ENCODE results near the gene DLX3.

DLX3 gene

GRCh38 chr17:50023520-50023919 is 28.5 kb upstream of the DLX3 start:
- DNase-seq = no peak

DNA sequence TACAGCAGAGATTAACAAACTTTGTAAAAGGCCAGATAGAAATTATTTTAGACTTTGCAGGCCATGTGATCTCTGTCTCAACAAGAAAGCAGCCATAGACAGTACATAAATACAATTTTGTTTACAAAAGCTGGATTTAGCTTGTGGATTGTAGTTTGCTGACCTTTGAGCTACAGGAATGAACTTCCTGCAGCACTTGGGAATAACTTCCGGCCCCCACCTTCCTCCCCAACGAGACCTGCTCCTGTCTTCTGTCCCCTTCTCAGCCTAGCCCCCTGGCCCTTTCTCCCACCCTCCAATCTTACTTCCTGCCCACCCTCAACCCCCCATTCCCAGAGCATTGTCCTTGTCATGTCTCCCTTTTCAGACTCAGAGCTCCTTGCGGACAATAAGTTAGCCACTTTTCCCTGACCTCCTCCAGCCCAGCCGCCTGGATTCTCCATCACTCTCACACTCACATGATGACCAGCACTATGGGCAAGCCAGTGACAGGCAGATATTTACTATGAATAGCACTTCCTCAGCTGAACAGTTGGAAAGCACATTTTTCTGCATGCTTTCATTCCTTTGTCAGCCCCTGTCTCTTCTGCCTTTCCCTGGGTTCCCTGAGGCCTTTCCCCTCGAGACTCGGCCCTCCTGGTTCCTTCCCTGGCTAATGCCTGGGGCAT is 27.6 kb upstream of the DLX3 start:
- DNase-seq = no peak

- DNase-seq = no peak
Observed at GRCh38 chr17:50021681-50022370, 26.8 kb upstream of the DLX3 start.

DNA sequence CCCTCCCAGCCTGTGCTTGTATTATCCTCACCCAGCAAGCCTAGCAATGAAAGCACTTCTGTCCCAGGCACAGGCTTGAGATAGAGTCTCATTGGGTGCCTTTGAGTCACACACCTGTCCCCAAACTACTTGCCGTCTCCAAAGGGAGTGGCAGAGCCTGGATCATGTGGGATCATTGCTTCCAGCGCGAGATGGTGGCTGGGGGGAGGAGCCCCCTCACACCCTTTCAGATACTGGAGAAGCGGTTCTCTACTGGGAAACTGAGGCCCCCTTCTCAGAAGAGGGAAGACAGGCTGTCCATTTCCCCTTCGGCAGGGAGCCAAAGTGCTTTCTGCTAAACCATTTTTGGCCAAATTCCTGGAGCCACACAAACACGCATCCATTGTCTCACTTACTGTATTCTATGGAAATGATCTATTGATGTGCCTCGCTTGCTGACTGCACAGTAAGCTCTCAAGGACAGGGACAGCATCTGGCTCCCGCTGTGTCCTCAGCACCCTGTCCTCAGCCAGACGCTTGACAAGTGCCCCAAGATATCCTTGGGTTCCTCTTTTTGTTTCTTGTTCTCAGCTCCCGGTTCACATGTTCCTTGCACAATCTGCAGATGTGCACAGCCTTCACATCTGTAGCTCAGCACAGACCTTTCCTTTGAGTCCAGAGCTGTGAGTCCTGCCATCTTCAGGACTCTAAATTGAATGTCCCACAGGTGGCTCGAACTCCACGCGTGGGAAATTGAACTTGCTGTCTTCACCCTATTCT is 26.0 kb upstream of the DLX3 start:
- DNase-seq = no peak

GRCh38 chr17:50018909-50019308 is 23.9 kb upstream of the DLX3 start:
- no peak for DNase-seq

GRCh38 chr17:50015146-50015545 is 20.1 kb upstream of the DLX3 start:
- no peak for DNase-seq

GRCh38 chr17:50014471-50015088 is 19.6 kb upstream of the DLX3 start:
- no peak for DNase-seq

- DNase-seq = no peak
Observed at GRCh38 chr17:50013079-50013478, 18.1 kb upstream of the DLX3 start.

- no peak for DNase-seq
Observed at GRCh38 chr17:50009282-50009681, 14.3 kb upstream of the DLX3 start.

- no peak for DNase-seq
Observed at GRCh38 chr17:50003911-50004310, 8.9 kb upstream of the DLX3 start.

DNA sequence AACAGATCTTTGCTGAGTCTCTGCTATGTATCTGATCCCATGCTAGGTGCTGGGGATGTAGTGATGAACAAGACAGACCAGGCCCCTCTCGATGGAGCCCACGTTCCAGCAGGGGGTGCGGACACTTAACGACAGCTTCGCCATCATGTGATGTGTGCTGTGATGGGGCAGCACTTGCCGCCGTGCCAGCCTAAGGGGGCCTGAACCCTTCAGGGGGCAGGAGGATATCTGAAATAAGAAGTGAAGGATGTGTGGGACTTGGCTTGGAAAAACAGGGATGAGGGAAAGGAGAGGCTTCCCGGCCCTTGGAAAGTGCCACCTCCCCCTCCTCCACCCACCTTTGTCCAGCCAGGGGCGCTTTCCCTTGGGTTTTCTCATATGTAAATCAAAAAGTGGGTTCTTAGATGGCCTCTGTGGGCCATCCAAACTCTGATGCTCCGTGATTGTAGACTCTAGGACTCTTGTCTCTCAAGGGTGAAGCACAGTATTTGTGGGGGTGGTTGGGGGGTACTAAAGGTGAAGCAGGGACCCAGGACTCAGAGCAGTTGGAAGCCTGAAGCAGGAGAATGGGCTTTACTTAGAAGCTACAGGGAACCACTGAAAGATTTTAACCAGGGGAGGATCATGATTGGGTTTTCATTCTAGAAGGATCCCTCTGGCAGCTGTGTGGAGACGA is 4.0 kb upstream of the DLX3 start:
- no peak for DNase-seq

DNA sequence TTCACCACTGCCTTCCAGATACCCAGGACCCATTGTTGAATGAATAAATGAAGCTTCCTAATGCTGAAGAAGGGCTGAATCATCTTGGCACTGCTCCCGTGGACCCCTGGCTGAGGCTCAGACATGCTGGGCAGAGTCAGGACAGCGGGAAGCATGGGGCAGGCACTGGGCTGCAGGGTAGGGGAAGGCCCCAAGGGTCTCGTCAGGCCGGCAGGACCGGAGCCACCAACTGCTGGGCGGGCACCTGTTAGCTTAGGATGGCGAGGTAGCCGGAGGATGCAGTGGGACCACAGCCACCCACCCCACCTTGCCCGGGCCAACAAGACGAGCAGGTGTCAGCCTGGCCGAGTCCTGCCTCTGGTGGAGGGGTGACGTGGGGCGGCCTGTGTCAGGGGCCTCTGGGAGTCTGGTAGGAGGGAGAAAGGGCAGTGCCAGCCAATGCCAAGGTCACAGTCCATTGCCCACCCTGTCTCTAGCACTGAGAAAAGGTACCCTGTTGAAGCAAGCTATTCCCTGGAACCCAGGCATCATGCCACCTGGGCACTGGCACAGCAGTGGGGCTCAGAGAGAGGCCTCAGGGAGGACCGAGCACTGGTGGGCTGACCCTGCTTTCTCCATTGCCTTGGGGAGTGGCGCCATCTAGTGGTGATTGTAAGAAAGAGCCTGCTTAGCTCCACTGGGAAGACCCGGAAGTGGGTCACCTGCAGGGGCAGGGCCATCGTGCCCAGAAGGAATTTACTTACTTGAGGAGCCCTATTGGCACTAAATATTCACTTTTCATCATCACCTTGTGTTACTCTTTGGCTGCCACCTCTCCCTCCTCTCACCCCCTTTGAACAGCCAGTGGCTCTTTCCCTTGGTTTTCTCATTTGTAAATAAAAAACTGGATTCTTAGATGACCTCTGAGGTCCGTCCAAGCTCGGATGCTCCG is 3.0 kb upstream of the DLX3 start:
- DNase-seq = no peak

- no peak for DNase-seq
Observed at GRCh38 chr17:49997301-49997650, 2.3 kb upstream of the DLX3 start.

DNA sequence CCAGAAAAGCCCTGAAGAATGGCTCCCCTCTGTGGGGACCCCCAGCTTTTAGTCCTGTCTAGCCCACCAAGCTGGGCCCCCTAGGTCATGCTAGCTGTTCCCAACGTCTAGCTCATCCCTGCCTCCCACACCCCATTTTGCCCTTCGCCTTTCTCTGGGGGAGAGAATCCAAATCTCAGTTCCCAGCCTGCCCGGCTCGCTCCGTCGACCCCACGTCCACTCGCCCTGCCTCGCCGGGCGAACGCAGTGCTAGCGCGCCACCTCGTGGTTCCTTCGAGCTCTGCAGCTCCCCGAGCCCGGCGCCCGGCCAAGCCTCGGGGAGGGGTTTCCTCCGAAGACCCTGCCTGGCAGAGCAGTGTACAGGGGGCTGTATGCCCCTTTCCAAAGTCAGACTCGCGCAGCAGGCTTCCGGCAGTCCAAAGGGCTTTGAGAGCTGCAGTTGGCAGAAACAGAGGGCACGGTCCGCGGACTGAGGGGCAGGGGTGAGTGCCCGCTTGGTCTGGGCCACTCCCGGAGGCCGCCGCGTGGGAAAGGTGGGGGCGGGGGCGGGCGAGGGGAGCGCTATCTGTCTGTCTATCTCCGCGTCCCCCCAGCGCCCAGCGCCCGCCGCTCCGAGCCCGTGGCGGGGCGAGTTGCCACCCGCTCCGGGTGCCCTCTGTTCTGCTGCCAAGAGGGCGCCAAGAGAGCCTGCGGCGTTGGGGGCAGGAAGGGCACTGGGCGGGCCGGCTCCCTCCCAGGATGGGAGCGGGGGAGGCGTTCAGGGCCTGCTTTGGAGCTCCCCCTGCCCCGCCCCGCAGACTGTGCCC is 1.7 kb upstream of the DLX3 start:
- DNase-seq = no peak

DNA sequence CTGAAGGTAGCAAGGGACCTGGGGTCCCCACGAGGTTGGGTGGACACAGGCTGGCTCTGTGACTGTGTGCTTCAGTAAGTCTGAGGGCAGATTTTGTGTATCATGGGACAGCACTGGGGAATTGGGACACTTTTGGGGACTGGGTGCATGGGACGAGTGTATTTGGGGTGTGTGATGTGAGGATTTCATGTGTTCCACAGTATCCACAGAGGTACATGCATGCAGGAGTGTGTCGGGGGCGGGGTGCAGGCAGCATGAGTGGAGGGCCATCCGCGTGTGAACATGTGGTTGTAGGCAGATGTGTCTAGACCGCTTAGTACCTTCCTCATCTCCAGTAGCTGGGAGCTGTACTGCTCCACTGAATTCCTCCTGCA is 1.1 kb upstream of the DLX3 start:
- no peak for DNase-seq

DNA sequence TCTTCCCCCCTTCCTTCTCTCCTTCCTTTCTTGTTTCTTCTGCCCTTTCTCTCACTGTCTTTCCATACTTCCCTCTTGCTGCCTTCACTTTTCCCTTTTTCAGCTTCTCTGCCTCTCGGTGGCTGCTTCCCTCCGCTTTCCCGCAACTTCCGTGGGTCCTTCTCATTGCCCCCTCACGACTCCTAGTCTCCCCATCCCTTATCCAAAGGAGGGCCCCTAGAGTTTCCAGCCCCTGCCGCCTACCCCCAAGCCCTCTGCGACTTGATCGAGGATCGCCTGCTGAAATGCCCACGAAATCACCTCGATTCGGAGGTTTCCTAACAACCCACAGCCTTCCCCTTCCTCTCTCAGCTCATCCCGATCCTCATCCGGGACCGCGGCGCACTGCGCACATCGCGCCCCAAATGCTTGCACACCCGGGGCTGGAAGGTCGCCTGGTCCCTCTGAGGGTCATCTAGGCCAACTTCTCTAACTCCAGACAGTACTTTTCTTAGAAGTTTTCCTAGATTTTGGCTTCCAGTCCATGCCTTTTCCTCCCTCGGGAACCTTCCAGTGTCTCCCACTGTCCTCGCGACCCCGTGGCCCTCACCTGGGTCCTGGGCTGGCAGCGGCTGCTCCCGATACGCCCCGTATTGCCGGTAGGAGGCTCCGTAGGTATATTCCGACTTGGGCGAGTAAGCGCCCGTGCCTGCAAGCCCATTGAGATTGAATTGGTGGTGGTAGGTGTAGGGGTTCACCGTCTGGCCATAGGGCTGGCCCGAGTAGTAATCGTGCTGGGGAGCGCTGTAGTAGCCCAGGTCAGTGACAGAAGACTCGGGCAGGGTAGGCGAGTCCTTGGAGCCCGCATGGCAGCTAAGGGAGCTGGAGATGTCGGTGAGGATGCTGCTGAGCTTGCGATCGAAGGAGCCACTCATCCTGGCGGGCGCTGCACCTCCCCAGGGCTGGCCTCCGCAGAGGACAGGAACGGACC is 654 bp downstream of the DLX3 start:
- DNase-seq = no peak

DNA sequence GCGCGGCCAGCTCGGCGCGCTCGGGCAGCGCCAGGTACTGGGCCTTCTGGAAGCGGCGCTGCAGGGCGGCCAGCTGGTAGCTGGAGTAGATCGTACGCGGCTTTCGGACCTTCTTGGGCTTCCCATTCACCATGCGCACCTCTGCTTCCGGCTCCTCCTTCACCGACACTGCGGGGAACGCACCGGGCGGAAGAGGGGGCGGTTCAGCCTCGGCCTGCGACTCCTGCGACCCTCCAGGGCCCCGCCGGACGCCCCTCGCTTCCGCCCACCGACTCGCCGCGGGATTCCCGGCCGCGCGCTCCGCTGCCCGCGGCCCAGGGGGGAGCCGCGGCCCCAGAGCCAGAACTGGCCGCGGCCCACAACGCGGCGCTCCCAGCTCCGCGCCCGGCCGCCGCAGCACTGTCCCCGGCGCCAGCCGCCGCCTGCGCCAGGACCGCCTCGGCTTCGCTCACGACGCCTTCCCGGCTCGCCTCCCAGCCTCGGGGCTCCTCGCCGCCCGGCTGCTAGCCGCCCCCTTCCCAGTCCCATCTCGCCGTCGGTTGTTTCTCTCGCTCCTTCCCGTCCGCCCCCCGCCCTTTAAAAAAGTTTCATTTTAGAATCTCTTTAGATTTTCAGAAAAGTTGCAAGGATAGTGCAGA is 1.5 kb downstream of the DLX3 start:
- DNase-seq = no peak

GRCh38 chr17:49992933-49993422 is 2.0 kb downstream of the DLX3 start:
- no peak for DNase-seq
